T-cell (primary cell): ENCODE measurements around the gene KCNS1. TPM values are rescaled to one million over a fixed set of nuclear protein-coding genes. Genes with fewer than 3 reads are reported as not detected.

Source experiments
- ATAC-seq, 4 experiments: fragments of 200-7000 bp in 3 of 4; fragments of 150-1000 bp in 1 of 4; cut with Tn5 transposase; replicated peaks in 1 of 4; 1 replicate in 3 of 4; 2 replicates in 1 of 4; pipeline ENCODE4 v1.10.0; 2021; ENCODE audit warnings: moderate library complexity in 3 of 4, mild to moderate bottlenecking in 2 of 4, moderate number of reproducible peaks in 1 of 4
- CTCF ChIA-PET, 2 donors: fragments of 300-600 bp; sonication (Branson Sonifier 250); formaldehyde crosslinking; loops; one replicate each; lab custom pipeline; 2022; ENCODE audit warnings: antibody characterized with exemption in 2 of 2; lab: Charles Lee
- POLR2A ChIA-PET, 2 donors: fragments of 300-600 bp; sonication (Branson Sonifier 250); formaldehyde crosslinking; loops; one replicate each; lab custom pipeline; 2022; ENCODE audit warnings: antibody characterized with exemption in 2 of 2; lab: Charles Lee
- DNase-seq, 35 experiments: peaks; one replicate each; pipeline versions ENCODE4 v3.0.0 to v3.0.0-alpha.2; 2013 to 2023
- H3K27ac ChIP-seq: one replicate; pipeline ENCODE4 v1.5.1; 2013; ENCODE audit warnings: low read length
- H3K27me3 ChIP-seq, 2 experiments: replicated peaks in 1 of 2; 1 replicate in 1 of 2; 2 replicates in 1 of 2; pipeline versions ENCODE4 v1.6.1 to v1.7.0; 2013; ENCODE audit warnings: low read length in 1 of 2, mixed read lengths in 1 of 2; ENCODE audit not compliant: control insufficient read depth in 2 of 2, insufficient read depth in 2 of 2; ENCODE audit errors: extremely low read depth in 1 of 2
- H3K36me3 ChIP-seq, 2 donors: 1 replicate in 1 of 2; 2 replicates in 1 of 2; pipeline versions ENCODE4 v1.6.1 to v1.7.0; 2013; ENCODE audit warnings: low read length in 1 of 2; ENCODE audit not compliant: control insufficient read depth in 2 of 2, insufficient read depth in 1 of 2; ENCODE audit errors: extremely low read depth in 1 of 2
- H3K4me1 ChIP-seq, 2 experiments: 1 replicate in 1 of 2; 2 replicates in 1 of 2; pipeline versions ENCODE4 v1.6.1 to v1.7.0; 2013; ENCODE audit warnings: low read length in 2 of 2, mixed read lengths in 1 of 2; ENCODE audit not compliant: insufficient read depth in 2 of 2, control insufficient read depth in 1 of 2; ENCODE audit errors: extremely low read depth in 1 of 2
- H3K4me3 ChIP-seq, 2 donors: 1 replicate in 1 of 2; 2 replicates in 1 of 2; pipeline versions ENCODE4 v1.5.1 to v1.7.0; 2013; ENCODE audit warnings: mild to moderate bottlenecking in 2 of 2, low read length in 1 of 2, moderate library complexity in 1 of 2; ENCODE audit not compliant: control insufficient read depth in 1 of 2; ENCODE audit errors: extremely low read depth in 1 of 2
- H3K9me3 ChIP-seq: 2 replicates; pipeline ENCODE4 v1.7.0; 2013
- H3K27ac Mint-ChIP-seq, 2 donors: one replicate each; pipeline ENCODE4 v1.8.0; 2020 to 2021; ENCODE audit warnings: mild to moderate bottlenecking in 2 of 2, mixed read lengths in 2 of 2
- H3K27me3 Mint-ChIP-seq, 2 donors: one replicate each; pipeline ENCODE4 v1.8.0; 2021 to 2022; ENCODE audit warnings: mixed read lengths in 2 of 2
- H3K36me3 Mint-ChIP-seq: one replicate; pipeline ENCODE4 v1.8.0; 2021; ENCODE audit warnings: mixed read lengths
- H3K4me1 Mint-ChIP-seq, 3 donors: one replicate each; pipeline ENCODE4 v1.8.0; 2020 to 2022; ENCODE audit warnings: mixed read lengths in 3 of 3, mild to moderate bottlenecking in 1 of 3
- H3K4me3 Mint-ChIP-seq, 3 donors: one replicate each; pipeline ENCODE4 v1.8.0; 2020 to 2022; ENCODE audit warnings: mild to moderate bottlenecking in 3 of 3, mixed read lengths in 3 of 3, moderate library complexity in 3 of 3
- H3K9me3 Mint-ChIP-seq, 3 donors: one replicate each; pipeline ENCODE4 v1.8.0; 2020 to 2022; ENCODE audit warnings: mixed read lengths in 3 of 3
- WGBS: methylation state at CpG from one replicate; pipeline ENCODE4 v1.1.5; 2013; ENCODE audit warnings: missing lambda C conversion rate; ENCODE audit not compliant: insufficient coverage; 5-methylcytosine and 5-hydroxymethylcytosine counted together
- total RNA-seq, 35 experiments: library from RNA in 6 of 35; stranded (reverse) in 6 of 35; fragments of 120-200 nt in 1 of 35; gene quantifications; one replicate each; pipeline versions ENCODE4 v1.2.1 to v1.2.4 and lab custom pipeline; 2013 to 2026

The KCNS1 gene
- total RNA-seq, 5 donors from 2014 or later (not counting 1 experiment from before 2014, with no cell fraction given), result 0.09 TPM; not detected in 4

- Mint-ChIP-seq H3K27ac (no peak overlapping the region), H3K36me3 (no peaks in the 10 kb centered on the region), H3K4me1 (peaks cover 4 to 21% (median 18%) of the 10 kb centered on the region in 3 donors), H3K27me3 (peaks cover 29 to 39% of the 10 kb centered on the region in 2 donors), H3K9me3 (no peaks in the 10 kb centered on the region), H3K4me3 (no peak overlapping the region)
- Histone ChIP-seq H3K36me3 (no peaks in the 10 kb centered on the region), H3K4me1 (peaks cover 0 to 17% of the 10 kb centered on the region in 2 experiments), H3K27me3 (peaks cover 14 to 33% of the 10 kb centered on the region in 2 experiments), H3K9me3 (no peaks in the 10 kb centered on the region), H3K27ac (no peak overlapping the region), H3K4me3 (no peak overlapping the region)
- ATAC-seq, result peak; percentile 52 to 65 (median 56)
- DNase-seq, result peak in 33 of 35 experiments; percentile 8 to 81 (median 45)
- 16% methylated on average over 5 of the region's 7 CpGs for WGBS
- CTCF ChIA-PET, result interaction anchor here (0.5 to 2.8 kb wide), 25 partner anchors 10 to 750 kb away, joined by 3 to 26 read pairs (median 4); no protein-coding TSS in a partner anchor
- POLR2A ChIA-PET, result interaction anchor here in 1 of 2 donors (0.5 kb wide), 1 partner anchor 282 kb away, joined by 3 read pairs; no protein-coding TSS in a partner anchor
These were observed 5.1 kb downstream of the KCNS1 start for GRCh38 chr20:45095805-45096238.

GRCh38 chr20:45094864-45095574 is 5.9 kb downstream of the KCNS1 start:
- Mint-ChIP-seq H3K36me3 (no peaks in the 10 kb centered on the region), H3K9me3 (no peaks in the 10 kb centered on the region), H3K4me1 (peaks cover 4 to 17% (median 14%) of the 10 kb centered on the region in 3 donors), H3K27ac (no peak overlapping the region), H3K27me3 (peaks cover 22 to 33% of the 10 kb centered on the region in 2 donors), H3K4me3 (no peak overlapping the region)
- H3K27ac ChIP-seq, result no peak overlapping the region
- POLR2A ChIA-PET, result interaction anchor here in 1 of 2 donors (0.5 kb wide), 1 partner anchor 281 kb away, joined by 3 read pairs; no protein-coding TSS in a partner anchor
- H3K4me3 ChIP-seq, result no peak overlapping the region
- CTCF ChIA-PET, result interaction anchor here (0.6 to 2.8 kb wide), 16 partner anchors 11 to 409 kb away, joined by 3 to 26 read pairs (median 4); no protein-coding TSS in a partner anchor
- no peaks in the 10 kb centered on the region for H3K9me3 ChIP-seq
- 85% methylated on average over 7 of the region's 11 CpGs for WGBS
- ATAC-seq (no peak), DNase-seq (no peak)
- H3K36me3 ChIP-seq, result no peaks in the 10 kb centered on the region
- H3K27me3 ChIP-seq, result peaks cover 11 to 27% of the 10 kb centered on the region in 2 experiments
- peaks cover 0 to 14% of the 10 kb centered on the region in 2 experiments for H3K4me1 ChIP-seq

- Histone ChIP-seq H3K27ac (no peak overlapping the region), H3K4me1 (peaks cover 0 to 14% of the 10 kb centered on the region in 2 experiments), H3K36me3 (no peaks in the 10 kb centered on the region), H3K27me3 (peaks cover 2 to 25% of the 10 kb centered on the region in 2 experiments), H3K9me3 (no peaks in the 10 kb centered on the region), H3K4me3 (no peak overlapping the region)
- WGBS, result no CpG with 5 or more reads among the region's 2 CpGs
- ATAC-seq, result no peak
- ChIA-PET POLR2A (no interaction called here), CTCF (interaction anchor here (0.9 to 2.8 kb wide), 4 partner anchors 43 to 408 kb away, joined by 3 to 15 read pairs (median 6); no protein-coding TSS in a partner anchor)
- H3K9me3 Mint-ChIP-seq, result no peaks in the 10 kb centered on the region
- H3K36me3 Mint-ChIP-seq, result peaks cover 6% of the 10 kb centered on the region
- H3K4me3 Mint-ChIP-seq, result no peak overlapping the region
- H3K4me1 Mint-ChIP-seq, result peaks cover 4 to 17% (median 14%) of the 10 kb centered on the region in 3 donors
- H3K27ac Mint-ChIP-seq, result no peak overlapping the region
- DNase-seq, result no peak
- H3K27me3 Mint-ChIP-seq, result peaks cover 15 to 25% of the 10 kb centered on the region in 2 donors
These were observed 6.7 kb downstream of the KCNS1 start for GRCh38 chr20:45094201-45094600.

- ATAC-seq (no peak), DNase-seq (no peak)
- peaks cover 0 to 6% of the 10 kb centered on the region in 2 experiments for H3K4me1 ChIP-seq
- ChIA-PET POLR2A (interaction anchor here in 1 of 2 donors (0.6 kb wide), 1 partner anchor 1632 kb away, joined by 12 read pairs; no protein-coding TSS in a partner anchor), CTCF (interaction anchor here in 1 of 2 donors (1.1 kb wide), 1 partner anchor 49 kb away, joined by 6 read pairs; no protein-coding TSS in a partner anchor)
- H3K4me1 Mint-ChIP-seq, result peaks cover 4 to 11% (median 8%) of the 10 kb centered on the region in 3 donors
- H3K27me3 ChIP-seq, result peaks cover 0 to 15% of the 10 kb centered on the region in 2 experiments
- H3K27ac Mint-ChIP-seq, result peak overlapping the region in 1 of 2 donors; percentile 35
- peaks cover 10 to 18% of the 10 kb centered on the region in 2 donors for H3K27me3 Mint-ChIP-seq
- no peaks in the 10 kb centered on the region for H3K36me3 ChIP-seq
- no peak overlapping the region for H3K4me3 ChIP-seq
- no peaks in the 10 kb centered on the region for H3K9me3 ChIP-seq
- H3K36me3 Mint-ChIP-seq, result peaks cover 14% of the 10 kb centered on the region
- no peak overlapping the region for H3K27ac ChIP-seq
- H3K9me3 Mint-ChIP-seq, result no peaks in the 10 kb centered on the region
- H3K4me3 Mint-ChIP-seq, result no peak overlapping the region
- WGBS, result 100% methylated on average over 1 of the region's 7 CpGs
These were observed 8.0 kb downstream of the KCNS1 start for GRCh38 chr20:45092898-45093297.

- no peak overlapping the region for H3K27ac ChIP-seq
- H3K4me1 ChIP-seq, result no peaks in the 10 kb centered on the region
- H3K27me3 Mint-ChIP-seq, result peaks cover 0 to 5% of the 10 kb centered on the region in 2 donors
- no peak overlapping the region for H3K4me3 ChIP-seq
- no peak for DNase-seq
- no peak for ATAC-seq
- WGBS, result 100% methylated on average over 1 of the region's 3 CpGs
- H3K4me3 Mint-ChIP-seq, result no peak overlapping the region
- ChIA-PET POLR2A (no interaction called here), CTCF (no interaction called here)
- H3K4me1 Mint-ChIP-seq, result peaks cover 0 to 13% (median 9%) of the 10 kb centered on the region in 3 donors
- peaks cover 0 to 4% of the 10 kb centered on the region in 2 experiments for H3K27me3 ChIP-seq
- peaks cover 0 to 7% of the 10 kb centered on the region in 2 donors for H3K36me3 ChIP-seq
- no peaks in the 10 kb centered on the region for H3K9me3 Mint-ChIP-seq
- H3K9me3 ChIP-seq, result no peaks in the 10 kb centered on the region
- peaks cover 28% of the 10 kb centered on the region for H3K36me3 Mint-ChIP-seq
- H3K27ac Mint-ChIP-seq, result no peak overlapping the region
These were observed 9.6 kb downstream of the KCNS1 start for GRCh38 chr20:45091366-45091765.

- H3K27ac Mint-ChIP-seq, result no peak overlapping the region
These were observed 10.4 kb downstream of the KCNS1 start for GRCh38 chr20:45090481-45090880.

More at GRCh38 chr20:45090481-45090880, 10.4 kb downstream of the KCNS1 start:
- H3K27me3 Mint-ChIP-seq, result no peaks in the 10 kb centered on the region
- H3K4me1 Mint-ChIP-seq, result peaks cover 4 to 13% (median 7%) of the 10 kb centered on the region in 3 donors
- no peaks in the 10 kb centered on the region for H3K27me3 ChIP-seq
- CTCF ChIA-PET, result no interaction called here
- no peak overlapping the region for H3K27ac ChIP-seq
- no peaks in the 10 kb centered on the region for H3K4me1 ChIP-seq
- POLR2A ChIA-PET, result interaction anchor here in 1 of 2 donors (0.5 kb wide), 1 partner anchor 210 kb away, joined by 6 read pairs; no protein-coding TSS in a partner anchor
- DNase-seq (no peak), ATAC-seq (no peak)
- H3K36me3 Mint-ChIP-seq, result peaks cover 37% of the 10 kb centered on the region
- H3K9me3 Mint-ChIP-seq, result no peaks in the 10 kb centered on the region
- peaks cover 2 to 16% of the 10 kb centered on the region in 2 donors for H3K36me3 ChIP-seq
- no peaks in the 10 kb centered on the region for H3K9me3 ChIP-seq
- WGBS, result no CpG with 5 or more reads among the region's 3 CpGs
- H3K4me3 ChIP-seq, result no peak overlapping the region
- H3K4me3 Mint-ChIP-seq, result no peak overlapping the region
